SU-DHL-6 (cell line): ENCODE measurements around the gene PAPSS1.

Experiments
- EZH2phosphoT487 ChIP-seq: fragments of 200-600 bp; sonication (generic), shearing (Covaris generic); conservative IDR thresholded peaks from 2 replicates; pipeline ENCODE4 v1.6.1; 2018; ENCODE audit warnings: mild to moderate bottlenecking, antibody characterized with exemption, low read length, moderate library complexity, mixed read lengths
- TF ChIP-seq, protein P1 (sequence below): fragments of 200-600 bp; sonication (generic); IDR thresholded peaks from one replicate; pipeline ENCODE4 v1.5.1; 2017; ENCODE audit warnings: antibody characterized with exemption, mild to moderate bottlenecking, low read length, moderate library complexity; ENCODE audit not compliant: insufficient read depth, poor library complexity, severe bottlenecking

DNA sequence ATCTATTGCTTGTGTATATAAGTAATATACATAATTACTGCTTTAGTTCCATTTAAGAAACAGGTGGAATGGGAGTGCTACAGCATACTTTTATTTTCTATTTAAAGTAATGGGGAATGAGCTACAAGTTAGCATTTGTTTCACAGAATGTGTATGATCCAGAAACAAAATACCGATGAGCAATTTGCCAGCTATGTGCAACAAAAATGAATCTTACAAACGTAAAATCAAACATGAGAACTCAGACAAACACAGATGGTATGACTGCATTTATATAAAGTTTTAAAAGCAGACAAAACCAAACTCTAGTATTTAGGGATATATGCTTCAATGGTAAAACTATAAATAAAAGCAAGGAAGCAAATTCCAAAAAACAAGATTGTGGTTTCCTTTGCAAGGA lies 141.7 kb downstream of the PAPSS1 start:
- TF ChIP-seq, protein P1, sequence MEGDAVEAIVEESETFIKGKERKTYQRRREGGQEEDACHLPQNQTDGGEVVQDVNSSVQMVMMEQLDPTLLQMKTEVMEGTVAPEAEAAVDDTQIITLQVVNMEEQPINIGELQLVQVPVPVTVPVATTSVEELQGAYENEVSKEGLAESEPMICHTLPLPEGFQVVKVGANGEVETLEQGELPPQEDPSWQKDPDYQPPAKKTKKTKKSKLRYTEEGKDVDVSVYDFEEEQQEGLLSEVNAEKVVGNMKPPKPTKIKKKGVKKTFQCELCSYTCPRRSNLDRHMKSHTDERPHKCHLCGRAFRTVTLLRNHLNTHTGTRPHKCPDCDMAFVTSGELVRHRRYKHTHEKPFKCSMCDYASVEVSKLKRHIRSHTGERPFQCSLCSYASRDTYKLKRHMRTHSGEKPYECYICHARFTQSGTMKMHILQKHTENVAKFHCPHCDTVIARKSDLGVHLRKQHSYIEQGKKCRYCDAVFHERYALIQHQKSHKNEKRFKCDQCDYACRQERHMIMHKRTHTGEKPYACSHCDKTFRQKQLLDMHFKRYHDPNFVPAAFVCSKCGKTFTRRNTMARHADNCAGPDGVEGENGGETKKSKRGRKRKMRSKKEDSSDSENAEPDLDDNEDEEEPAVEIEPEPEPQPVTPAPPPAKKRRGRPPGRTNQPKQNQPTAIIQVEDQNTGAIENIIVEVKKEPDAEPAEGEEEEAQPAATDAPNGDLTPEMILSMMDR: no peak
- no peak for TF ChIP-seq EZH2phosphoT487
